ENCODE results near the gene ELFN1.

- TF ChIP-seq CTCF (IDR thresholded peaks at IDR 0.05) (no peak), EP300 (IDR thresholded peaks at IDR 0.05) (no peak), POLR2AphosphoS5 (IDR thresholded peaks at IDR 0.05) (no peak)
Observed at GRCh38 chr7:1768832-1769231, 98.8 kb downstream of the ELFN1 start.

Measured in gastroesophageal sphincter (tissue), 3 donors.